Keratinocyte (primary cell): ENCODE measurements around the gene CACNA1I. TPM values are rescaled to one million over a fixed set of nuclear protein-coding genes. Genes with fewer than 3 reads are reported as not detected.

Experiments used
- DNase-seq: peaks from one replicate; pipeline ENCODE4 v3.0.0-alpha.2; 2011; ENCODE audit warnings: low read depth, missing footprints, low spot score
- FAIRE-seq: peaks from 2 replicates; lab custom pipeline; 2011; peaks lifted over from hg19 to GRCh38; lab: Jason Lieb, UNC
- H2AFZ ChIP-seq: 2 replicates; pipeline ENCODE4 v1.6.0; 2012; ENCODE audit warnings: low read length, control low read depth, inconsistent platforms; ENCODE audit not compliant: control insufficient read depth
- H3K27ac ChIP-seq: 2 replicates; pipeline ENCODE4 v1.5.1; 2011; ENCODE audit warnings: low read length; ENCODE audit not compliant: control insufficient read depth, insufficient read depth
- H3K27me3 ChIP-seq: 3 replicates; pipeline ENCODE4 v1.6.0; 2011; ENCODE audit warnings: low read length; ENCODE audit not compliant: control insufficient read depth, insufficient read depth; ENCODE audit errors: extremely low read depth
- H3K36me3 ChIP-seq, 2 experiments: 2 replicates in 1 of 2; 3 replicates in 1 of 2; pipeline ENCODE4 v1.5.1; 2011; ENCODE audit warnings: low read length in 2 of 2, mild to moderate bottlenecking in 1 of 2; ENCODE audit not compliant: control insufficient read depth in 2 of 2, insufficient read depth in 2 of 2; ENCODE audit errors: extremely low read depth in 1 of 2
- H3K4me1 ChIP-seq: 3 replicates; pipeline ENCODE4 v1.5.1; 2011; ENCODE audit warnings: low read length; ENCODE audit not compliant: control insufficient read depth, insufficient read depth; ENCODE audit errors: extremely low read depth
- H3K4me2 ChIP-seq: 3 replicates; pipeline ENCODE4 v1.6.0; 2011; ENCODE audit warnings: low read depth, low read length; ENCODE audit not compliant: control insufficient read depth, insufficient read depth; ENCODE audit errors: extremely low read depth
- H3K4me3 ChIP-seq, 3 experiments: fragments of 200-600 bp in 1 of 3; sonication (generic) in 1 of 3; 2 replicates in 2 of 3; 3 replicates in 1 of 3; pipeline ENCODE4 v1.5.1; 2011 to 2016; ENCODE audit warnings: low read length in 3 of 3, mild to moderate bottlenecking in 3 of 3, control low read depth in 2 of 3, inconsistent platforms in 1 of 3, low read depth in 1 of 3, mixed read lengths in 1 of 3, mixed run types in 1 of 3, moderate library complexity in 1 of 3; ENCODE audit not compliant: control insufficient read depth in 2 of 3, insufficient read depth in 2 of 3; ENCODE audit errors: extremely low read depth in 1 of 3
- H3K79me2 ChIP-seq: 2 replicates; pipeline ENCODE4 v1.6.0; 2012; ENCODE audit warnings: low read length; ENCODE audit not compliant: control insufficient read depth, insufficient read depth
- H3K9ac ChIP-seq: 3 replicates; pipeline ENCODE4 v1.6.0; 2011; ENCODE audit warnings: low read length; ENCODE audit not compliant: control insufficient read depth, insufficient read depth; ENCODE audit errors: extremely low read depth
- H3K9me1 ChIP-seq: 3 replicates; pipeline ENCODE4 v1.6.0; 2011; ENCODE audit warnings: low read length; ENCODE audit not compliant: control insufficient read depth, insufficient read depth; ENCODE audit errors: extremely low read depth
- H3K9me3 ChIP-seq: 2 replicates; pipeline ENCODE4 v1.5.1; 2012; ENCODE audit warnings: low read depth, low read length; ENCODE audit not compliant: control insufficient read depth
- H4K20me1 ChIP-seq: 3 replicates; pipeline ENCODE4 v1.6.0; 2011; ENCODE audit warnings: low read length; ENCODE audit not compliant: control insufficient read depth, insufficient read depth; ENCODE audit errors: extremely low read depth
- EZH2 ChIP-seq: IDR thresholded peaks from one replicate; pipeline ENCODE4 v1.6.1; 2012; ENCODE audit warnings: inconsistent platforms, mild to moderate bottlenecking, low read length, moderate library complexity
- dilution Hi-C: fragments of 300-500 bp; cut with MboI; formaldehyde crosslinking; loops from one replicate; pipeline ENCODE4 v1.7.0; 2020; ENCODE audit warnings: low sequenced_read_pairs; ENCODE audit not compliant: extremely low pct_ligation_motif_present
- polyA plus RNA-seq, 5 experiments: library from polyadenylated mRNA; depleted of rRNA in 3 of 5; stranded (reverse) in 3 of 5; stranded (forward) in 1 of 5; unstranded in 1 of 5; fragments of >200 nt; gene quantifications; 1 replicate in 1 of 5; 2 replicates in 3 of 5; 3 replicates in 1 of 5; pipeline versions ENCODE4 v1.2.1 to v1.2.3, GENCODE V29; 2011 to 2012; ENCODE audit warnings: missing spikeins in 2 of 5, low read depth in 1 of 5, low replicate concordance in 1 of 5
- TF ChIP-seq, protein P1 (sequence below), 3 experiments: IDR thresholded peaks in 1 of 3; conservative IDR thresholded peaks in 1 of 3; optimal IDR thresholded peaks in 1 of 3; 2 replicates in 2 of 3; 3 replicates in 1 of 3; pipeline versions ENCODE3 to v1.5.1; 2011; ENCODE audit warnings: low read length in 3 of 3, mild to moderate bottlenecking in 3 of 3, moderate library complexity in 2 of 3, control low read depth in 1 of 3, inconsistent platforms in 1 of 3; ENCODE audit not compliant: insufficient read depth in 2 of 3; ENCODE audit errors: extremely low read depth in 1 of 3

The CACNA1I gene
- polyA plus RNA-seq, 1 donor (not counting 4 experiments of a cell fraction or from before 2014, with no cell fraction given): not detected

GRCh38 chr22:39680486-39680885 lies 109.9 kb downstream of the CACNA1I start:
- Histone ChIP-seq H3K79me2 (no peaks in the 10 kb centered on the region), H4K20me1 (no peaks in the 10 kb centered on the region), H3K36me3 (no peaks in the 10 kb centered on the region), H3K4me2 (no peak overlapping the region), H3K9ac (no peak overlapping the region), H3K27me3 (peaks cover 17% of the 10 kb centered on the region), H3K27ac (no peak overlapping the region), H3K4me3 (no peak overlapping the region), H3K9me3 (no peaks in the 10 kb centered on the region), H3K4me1 (no peaks in the 10 kb centered on the region), H2AFZ (no peak overlapping the region), H3K9me1 (no peaks in the 10 kb centered on the region)
- FAIRE-seq: no peak
- no peak for DNase-seq
- TF ChIP-seq EZH2: no peak
- TF ChIP-seq, protein P1, sequence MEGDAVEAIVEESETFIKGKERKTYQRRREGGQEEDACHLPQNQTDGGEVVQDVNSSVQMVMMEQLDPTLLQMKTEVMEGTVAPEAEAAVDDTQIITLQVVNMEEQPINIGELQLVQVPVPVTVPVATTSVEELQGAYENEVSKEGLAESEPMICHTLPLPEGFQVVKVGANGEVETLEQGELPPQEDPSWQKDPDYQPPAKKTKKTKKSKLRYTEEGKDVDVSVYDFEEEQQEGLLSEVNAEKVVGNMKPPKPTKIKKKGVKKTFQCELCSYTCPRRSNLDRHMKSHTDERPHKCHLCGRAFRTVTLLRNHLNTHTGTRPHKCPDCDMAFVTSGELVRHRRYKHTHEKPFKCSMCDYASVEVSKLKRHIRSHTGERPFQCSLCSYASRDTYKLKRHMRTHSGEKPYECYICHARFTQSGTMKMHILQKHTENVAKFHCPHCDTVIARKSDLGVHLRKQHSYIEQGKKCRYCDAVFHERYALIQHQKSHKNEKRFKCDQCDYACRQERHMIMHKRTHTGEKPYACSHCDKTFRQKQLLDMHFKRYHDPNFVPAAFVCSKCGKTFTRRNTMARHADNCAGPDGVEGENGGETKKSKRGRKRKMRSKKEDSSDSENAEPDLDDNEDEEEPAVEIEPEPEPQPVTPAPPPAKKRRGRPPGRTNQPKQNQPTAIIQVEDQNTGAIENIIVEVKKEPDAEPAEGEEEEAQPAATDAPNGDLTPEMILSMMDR (optimal IDR thresholded peaks at IDR 0.05 in 1 of 3, IDR thresholded peaks at IDR 0.05 in 1 of 3, conservative IDR thresholded peaks at IDR 0.05 in 1 of 3; ENCODE audit: extremely low read depth in 1 of 3, insufficient read depth in 2 of 3, low read length in 3 of 3): no peak
- dilution Hi-C loops: no loop called here

GRCh38 chr22:39681038-39681861 lies 110.7 kb downstream of the CACNA1I start:
- H3K27me3 ChIP-seq: peaks cover 19% of the 10 kb centered on the region
- dilution Hi-C loops: no loop called here
- FAIRE-seq: no peak

More at GRCh38 chr22:39681038-39681861, 110.7 kb downstream of the CACNA1I start:
- Histone ChIP-seq H3K4me1 (no peaks in the 10 kb centered on the region), H3K4me3 (no peak overlapping the region), H3K9ac (no peak overlapping the region), H3K9me3 (no peaks in the 10 kb centered on the region), H2AFZ (no peak overlapping the region), H3K4me2 (no peak overlapping the region), H4K20me1 (no peaks in the 10 kb centered on the region), H3K27ac (no peak overlapping the region), H3K9me1 (no peaks in the 10 kb centered on the region), H3K36me3 (no peaks in the 10 kb centered on the region), H3K79me2 (no peaks in the 10 kb centered on the region)
- TF ChIP-seq, protein P1 (optimal IDR thresholded peaks at IDR 0.05 in 1 of 3, IDR thresholded peaks at IDR 0.05 in 1 of 3, conservative IDR thresholded peaks at IDR 0.05 in 1 of 3; ENCODE audit: extremely low read depth in 1 of 3, insufficient read depth in 2 of 3, low read length in 3 of 3): no peak
- TF ChIP-seq EZH2: no peak
- DNase-seq: no peak
